Mucosa of descending colon (tissue), 3 donors: ENCODE measurements around the gene ZMPSTE24. TPM values are rescaled to one million over a fixed set of nuclear protein-coding genes. Genes with fewer than 3 reads are reported as not detected.

ENCODE experiments used
- ATAC-seq: fragments of 200-7000 bp; cut with Tn5 transposase; one replicate; pipeline ENCODE4 v1.9.1; 2020; ENCODE audit warnings: mild to moderate bottlenecking, moderate library complexity
- DNase-seq, 3 donors: peaks; one replicate each; pipeline ENCODE4 v3.0.0-alpha.2; 2020
- H3K36me3 ChIP-seq: fragments of 200-600 bp; one replicate; pipeline ENCODE4 v1.8.0; 2021; ENCODE audit warnings: low read depth, mild to moderate bottlenecking
- H3K4me1 ChIP-seq: fragments of 200-600 bp; one replicate; pipeline ENCODE4 v1.8.0; 2021; ENCODE audit warnings: low read depth, mild to moderate bottlenecking
- H3K4me3 ChIP-seq: fragments of 200-600 bp; one replicate; pipeline ENCODE4 v1.8.0; 2021; ENCODE audit warnings: mild to moderate bottlenecking
- H3K9me3 ChIP-seq: fragments of 200-600 bp; one replicate; pipeline ENCODE4 v1.8.0; 2021; ENCODE audit warnings: mild to moderate bottlenecking
- intact Hi-C, 2 donors: fragments of 100-400 bp; cut with DNase I in 1 of 2; cut with micrococcal nuclease in 1 of 2; formaldehyde crosslinking; loops; one replicate each; pipeline versions ENCODE4 v1.11.0 to v1.11.1; 2022; cut with DNase I, micrococcal nuclease
- total RNA-seq, 3 donors: library from RNA; stranded (reverse); fragmentation: NEBNext Ultra II Directional in 2 of 3; extraction: Animal tissue kit (Norgen Biotek cat#: 25700) in 2 of 3; gene quantifications; one replicate each; pipeline versions ENCODE4 v1.2.1 to v1.2.4, GENCODE V29; 2021 to 2023
- TF ChIP-seq, protein P1 (sequence below): fragments of 200-600 bp; IDR thresholded peaks from one replicate; pipeline ENCODE4 v1.8.0; 2022; ENCODE audit warnings: antibody characterized with exemption, mild to moderate bottlenecking
- donor health status: DM: no; HTN: no; CAD: no; lungs with moderate emphysema.
- donor health status: DM: no; HTN: no; CAD: no.
- donor health status: DM: no; HTN: yes; CAD: no.

ZMPSTE24 gene
- total RNA-seq, 3 donors from 2014 or later: 46.0 to 51.9 (median 47.0) TPM

DNA sequence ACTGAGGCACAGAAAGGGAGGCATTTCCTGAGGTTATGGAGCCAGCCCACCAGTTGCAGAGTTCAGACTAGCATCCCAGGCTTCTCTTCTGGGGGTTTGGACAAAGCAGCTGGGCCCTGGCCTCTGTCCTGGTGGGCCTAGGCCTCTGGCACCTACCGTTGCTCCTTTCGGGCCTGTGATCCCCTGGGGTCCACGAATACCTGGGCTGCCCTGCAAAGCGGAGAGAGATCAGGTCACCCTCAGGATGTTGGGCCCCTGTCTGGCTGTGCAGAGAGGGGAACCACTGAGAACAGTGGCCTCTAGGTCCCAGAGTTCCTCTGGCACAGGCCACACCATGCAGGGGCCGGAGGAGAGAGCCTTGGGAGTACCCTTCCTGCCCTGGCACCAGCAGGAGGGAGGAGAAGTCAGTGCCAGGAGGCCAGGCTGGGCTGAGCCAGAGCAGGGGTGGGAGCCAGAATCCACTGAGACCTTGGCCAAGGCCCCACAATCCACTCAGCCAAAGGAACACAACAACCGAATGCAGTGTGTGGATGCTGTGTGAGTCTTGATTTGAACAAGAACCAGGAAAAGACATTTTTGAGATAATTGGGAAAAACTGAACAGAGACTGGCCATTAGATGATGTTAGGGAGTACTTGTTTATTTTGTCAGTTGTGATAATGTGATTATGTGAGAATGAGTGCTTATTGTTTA, 50.1 kb downstream of the ZMPSTE24 start:
- Histone ChIP-seq H3K9me3 (no peaks in the 10 kb centered on the region), H3K36me3 (no peaks in the 10 kb centered on the region), H3K4me1 (no peaks in the 10 kb centered on the region), H3K4me3 (no peak overlapping the region)
- TF ChIP-seq, protein P1, sequence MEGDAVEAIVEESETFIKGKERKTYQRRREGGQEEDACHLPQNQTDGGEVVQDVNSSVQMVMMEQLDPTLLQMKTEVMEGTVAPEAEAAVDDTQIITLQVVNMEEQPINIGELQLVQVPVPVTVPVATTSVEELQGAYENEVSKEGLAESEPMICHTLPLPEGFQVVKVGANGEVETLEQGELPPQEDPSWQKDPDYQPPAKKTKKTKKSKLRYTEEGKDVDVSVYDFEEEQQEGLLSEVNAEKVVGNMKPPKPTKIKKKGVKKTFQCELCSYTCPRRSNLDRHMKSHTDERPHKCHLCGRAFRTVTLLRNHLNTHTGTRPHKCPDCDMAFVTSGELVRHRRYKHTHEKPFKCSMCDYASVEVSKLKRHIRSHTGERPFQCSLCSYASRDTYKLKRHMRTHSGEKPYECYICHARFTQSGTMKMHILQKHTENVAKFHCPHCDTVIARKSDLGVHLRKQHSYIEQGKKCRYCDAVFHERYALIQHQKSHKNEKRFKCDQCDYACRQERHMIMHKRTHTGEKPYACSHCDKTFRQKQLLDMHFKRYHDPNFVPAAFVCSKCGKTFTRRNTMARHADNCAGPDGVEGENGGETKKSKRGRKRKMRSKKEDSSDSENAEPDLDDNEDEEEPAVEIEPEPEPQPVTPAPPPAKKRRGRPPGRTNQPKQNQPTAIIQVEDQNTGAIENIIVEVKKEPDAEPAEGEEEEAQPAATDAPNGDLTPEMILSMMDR: no peak
- ATAC-seq (no peak), DNase-seq (no peak)
- intact Hi-C loops: no loop called here

GRCh38 chr1:40309374-40310128, 51.5 kb downstream of the ZMPSTE24 start:
- no peak for DNase-seq
- TF ChIP-seq, protein P1: no peak
- Histone ChIP-seq H3K9me3 (no peaks in the 10 kb centered on the region), H3K36me3 (no peaks in the 10 kb centered on the region), H3K4me3 (no peak overlapping the region), H3K4me1 (no peaks in the 10 kb centered on the region)
- ATAC-seq: no peak
- intact Hi-C loops: no loop called here

- intact Hi-C loops: no loop called here
- Histone ChIP-seq H3K4me1 (no peaks in the 10 kb centered on the region), H3K9me3 (no peaks in the 10 kb centered on the region), H3K36me3 (no peaks in the 10 kb centered on the region), H3K4me3 (no peak overlapping the region)
- TF ChIP-seq, protein P1: no peak
- DNase-seq (no peak), ATAC-seq (no peak)
These were observed 52.1 kb downstream of the ZMPSTE24 start for GRCh38 chr1:40310129-40310461.

DNA sequence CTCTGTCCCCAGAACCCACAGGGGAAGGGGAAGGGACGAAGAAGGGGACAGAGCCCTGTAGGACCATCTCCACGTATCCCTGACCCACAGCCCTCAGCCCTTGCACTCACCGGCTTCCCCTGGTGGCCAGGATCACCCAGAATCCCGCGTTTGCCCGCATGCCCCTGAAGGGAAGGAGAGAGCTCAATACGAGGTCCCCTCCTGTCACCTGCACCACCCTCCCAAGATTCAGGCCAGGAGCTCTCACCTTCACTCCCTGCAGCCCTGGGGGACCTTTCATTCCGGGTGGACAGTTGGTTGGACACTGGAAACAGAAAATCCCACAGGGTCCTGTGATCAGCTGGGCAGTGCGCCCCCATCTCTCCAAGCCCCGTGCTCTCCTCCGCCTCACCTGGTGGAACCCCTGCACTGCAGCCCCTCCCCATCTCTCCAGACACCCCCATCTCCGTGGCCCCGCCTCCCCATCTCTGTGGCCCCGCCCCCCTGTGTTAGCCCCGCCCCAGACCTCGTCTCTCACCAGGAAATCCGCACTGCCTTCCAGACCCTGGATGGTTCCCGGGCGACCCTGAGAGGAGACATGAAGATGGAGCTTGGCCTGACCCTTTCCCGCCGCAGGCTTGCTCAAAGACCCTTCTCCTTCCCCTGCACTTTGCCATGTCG, 53.1 kb downstream of the ZMPSTE24 start:
- intact Hi-C loops: no loop called here
- TF ChIP-seq, protein P1: no peak
- no peak for DNase-seq
- peaks cover 6% of the 10 kb centered on the region for H3K4me1 ChIP-seq
- ATAC-seq: no peak
- no peak overlapping the region for H3K4me3 ChIP-seq
- H3K9me3 ChIP-seq: no peaks in the 10 kb centered on the region
- no peaks in the 10 kb centered on the region for H3K36me3 ChIP-seq

DNA sequence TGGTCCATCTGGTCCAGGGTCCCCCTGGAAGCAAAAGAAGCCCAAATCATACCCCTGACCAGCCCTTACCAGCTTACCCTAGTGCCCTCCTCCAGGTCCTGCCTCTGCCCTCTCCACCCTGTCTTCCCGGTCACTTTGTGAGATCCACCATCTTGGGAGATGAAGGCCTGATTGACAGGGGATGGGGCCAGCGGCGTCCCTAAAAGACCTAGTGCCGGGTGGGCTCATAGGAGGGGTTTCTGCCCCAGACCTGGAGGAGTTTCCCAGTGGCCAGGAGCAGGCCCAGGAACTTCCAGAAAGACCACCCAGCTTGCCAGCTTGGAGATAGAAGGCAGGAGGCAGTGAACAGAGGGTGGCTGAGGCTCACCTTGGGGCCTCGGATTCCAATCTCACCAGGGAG, 53.7 kb downstream of the ZMPSTE24 start:
- intact Hi-C loops: no loop called here
- Histone ChIP-seq H3K36me3 (no peaks in the 10 kb centered on the region), H3K4me3 (no peak overlapping the region), H3K9me3 (no peaks in the 10 kb centered on the region), H3K4me1 (peaks cover 11% of the 10 kb centered on the region)
- DNase-seq: no peak
- ATAC-seq: no peak
- TF ChIP-seq, protein P1: no peak
